Fibroblast of lung (primary cell): ENCODE data around the gene RAB36. TPM values are rescaled to one million over a fixed set of nuclear protein-coding genes. Genes with fewer than 3 reads are reported as not detected.
A peak's percentile ranks its signal among the peaks of the same experiment; 100 is the strongest.

ENCODE experiments used
- DNase-seq, 2 donors: peaks; one replicate each; pipeline versions ENCODE4 v3.0.0 to v3.0.0-alpha.2; 2010; ENCODE audit warnings: low read depth in 2 of 2
- H2AFZ ChIP-seq: 2 replicates; pipeline ENCODE4 v1.5.1; 2012; ENCODE audit warnings: low read length, control low read depth, inconsistent platforms
- H3K27ac ChIP-seq: 2 replicates; pipeline ENCODE4 v1.5.1; 2011; ENCODE audit warnings: low read length, control low read depth; ENCODE audit not compliant: insufficient read depth
- H3K27me3 ChIP-seq: 2 replicates; pipeline ENCODE4 v1.5.1; 2011; ENCODE audit warnings: mild to moderate bottlenecking, low read length; ENCODE audit not compliant: control insufficient read depth, insufficient read depth
- H3K36me3 ChIP-seq: 2 replicates; pipeline ENCODE4 v1.5.1; 2011; ENCODE audit warnings: low read length; ENCODE audit not compliant: control insufficient read depth, insufficient read depth
- H3K4me1 ChIP-seq: 2 replicates; pipeline ENCODE4 v1.5.1; 2011; ENCODE audit warnings: low read length; ENCODE audit not compliant: control insufficient read depth, insufficient read depth; ENCODE audit errors: extremely low read depth
- H3K4me2 ChIP-seq: 2 replicates; pipeline ENCODE4 v1.5.1; 2011; ENCODE audit warnings: low read length, control low read depth; ENCODE audit not compliant: insufficient read depth; ENCODE audit errors: extremely low read depth
- H3K4me3 ChIP-seq, 4 experiments: fragments of 200-600 bp in 1 of 4; sonication (generic) in 1 of 4; replicated peaks in 1 of 4; 2 replicates each; pipeline ENCODE4 v1.5.1; 2011 to 2016; ENCODE audit warnings: low read length in 4 of 4, low read depth in 3 of 4, mild to moderate bottlenecking in 3 of 4, control low read depth in 2 of 4, inconsistent platforms in 1 of 4, mixed read lengths in 1 of 4; ENCODE audit not compliant: insufficient read depth in 1 of 4; ENCODE audit errors: control extremely low read depth in 1 of 4
- H3K79me2 ChIP-seq: 2 replicates; pipeline ENCODE4 v1.5.1; 2012; ENCODE audit warnings: mild to moderate bottlenecking, low read length, inconsistent platforms; ENCODE audit not compliant: control insufficient read depth, insufficient read depth
- H3K9ac ChIP-seq: 2 replicates; pipeline ENCODE4 v1.5.1; 2011; ENCODE audit warnings: mild to moderate bottlenecking, low read length, control low read depth; ENCODE audit not compliant: insufficient read depth
- H3K9me3 ChIP-seq: 2 replicates; pipeline ENCODE4 v1.5.1; 2012; ENCODE audit warnings: low read depth, low read length; ENCODE audit not compliant: control insufficient read depth, insufficient read depth
- H4K20me1 ChIP-seq: 2 replicates; pipeline ENCODE4 v1.5.1; 2011; ENCODE audit warnings: low read length; ENCODE audit not compliant: control insufficient read depth, insufficient read depth; ENCODE audit errors: extremely low read depth
- EZH2 ChIP-seq: IDR thresholded peaks from 2 replicates; pipeline ENCODE4 v1.5.1; 2012; ENCODE audit warnings: low read length, control low read depth, mild to moderate bottlenecking; ENCODE audit errors: missing control alignments
- polyA plus RNA-seq, 2 donors: library from polyadenylated mRNA; depleted of rRNA in 1 of 2; stranded (reverse) in 1 of 2; unstranded in 1 of 2; fragments of >200 nt; gene quantifications; 2 replicates each; pipeline ENCODE4 v1.2.1, GENCODE V29; 2011 to 2012; ENCODE audit warnings: missing spikeins in 1 of 2
- total RNA-seq: library from RNA; depleted of rRNA; stranded (reverse); fragments of >200 nt; gene quantifications from 2 replicates; pipeline ENCODE4 v1.2.1, GENCODE V29; 2014
- TF ChIP-seq, protein P1 (sequence below), 2 donors: IDR thresholded peaks in 1 of 2; conservative IDR thresholded peaks in 1 of 2; 1 replicate in 1 of 2; 2 replicates in 1 of 2; pipeline ENCODE4 v1.5.1; 2011 to 2012; ENCODE audit warnings: low read length in 2 of 2, control low read depth in 1 of 2, inconsistent platforms in 1 of 2, low read depth in 1 of 2, mild to moderate bottlenecking in 1 of 2

The RAB36 gene
- total and polyA plus RNA-seq, 2 donors (not counting 1 experiment from before 2014, with no cell fraction given) = 2.5 to 3.7 TPM

DNA sequence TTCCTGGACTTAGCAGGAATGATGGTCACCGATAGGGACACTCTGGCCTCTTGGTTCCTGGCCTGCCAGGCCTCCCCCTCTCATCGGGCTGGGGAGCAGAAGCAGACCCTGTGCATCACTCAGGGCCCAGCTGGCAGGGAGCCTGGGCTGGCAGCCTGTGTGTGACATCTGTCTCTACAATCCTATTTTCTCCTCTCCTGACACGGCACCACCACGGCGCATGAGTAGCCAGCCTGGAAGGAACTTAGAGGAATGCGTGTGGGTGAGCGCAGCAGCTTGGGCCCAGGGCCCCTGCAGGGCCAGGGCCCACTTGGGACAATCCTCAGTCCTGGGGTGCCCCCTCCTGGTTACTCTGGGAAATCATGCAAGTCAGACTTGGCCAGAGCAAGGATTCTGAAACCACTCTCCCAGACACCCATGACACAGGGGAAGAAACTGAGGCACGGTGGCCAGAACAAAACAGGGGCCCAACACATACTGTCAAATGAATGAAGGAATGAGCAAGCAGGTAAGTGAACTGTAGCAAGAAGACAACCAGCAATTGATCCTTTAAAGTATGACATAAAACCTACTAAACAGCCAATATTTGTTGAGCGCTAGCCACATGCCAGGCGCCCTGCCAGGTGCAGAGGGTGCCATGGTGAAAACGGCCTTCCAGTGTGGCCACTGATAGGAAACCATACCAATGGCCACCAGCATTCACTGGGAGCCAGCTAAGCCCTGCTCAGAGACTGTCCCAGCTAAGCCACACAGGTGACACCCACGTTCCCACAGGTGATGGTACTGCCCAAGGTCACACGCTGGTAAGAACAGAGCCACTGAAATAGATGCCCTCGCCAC is 16.8 kb upstream of the RAB36 start:
- no peaks in the 10 kb centered on the region for H3K27me3 ChIP-seq
- peak; percentile 74 for DNase-seq
- H4K20me1 ChIP-seq = no peaks in the 10 kb centered on the region
- no peaks in the 10 kb centered on the region for H3K79me2 ChIP-seq
- no peaks in the 10 kb centered on the region for H3K36me3 ChIP-seq
- H3K27ac ChIP-seq = no peak overlapping the region
- no peak overlapping the region for H3K4me2 ChIP-seq
- H3K4me1 ChIP-seq = no peaks in the 10 kb centered on the region
- TF ChIP-seq EZH2 = no peak
- TF ChIP-seq, protein P1, sequence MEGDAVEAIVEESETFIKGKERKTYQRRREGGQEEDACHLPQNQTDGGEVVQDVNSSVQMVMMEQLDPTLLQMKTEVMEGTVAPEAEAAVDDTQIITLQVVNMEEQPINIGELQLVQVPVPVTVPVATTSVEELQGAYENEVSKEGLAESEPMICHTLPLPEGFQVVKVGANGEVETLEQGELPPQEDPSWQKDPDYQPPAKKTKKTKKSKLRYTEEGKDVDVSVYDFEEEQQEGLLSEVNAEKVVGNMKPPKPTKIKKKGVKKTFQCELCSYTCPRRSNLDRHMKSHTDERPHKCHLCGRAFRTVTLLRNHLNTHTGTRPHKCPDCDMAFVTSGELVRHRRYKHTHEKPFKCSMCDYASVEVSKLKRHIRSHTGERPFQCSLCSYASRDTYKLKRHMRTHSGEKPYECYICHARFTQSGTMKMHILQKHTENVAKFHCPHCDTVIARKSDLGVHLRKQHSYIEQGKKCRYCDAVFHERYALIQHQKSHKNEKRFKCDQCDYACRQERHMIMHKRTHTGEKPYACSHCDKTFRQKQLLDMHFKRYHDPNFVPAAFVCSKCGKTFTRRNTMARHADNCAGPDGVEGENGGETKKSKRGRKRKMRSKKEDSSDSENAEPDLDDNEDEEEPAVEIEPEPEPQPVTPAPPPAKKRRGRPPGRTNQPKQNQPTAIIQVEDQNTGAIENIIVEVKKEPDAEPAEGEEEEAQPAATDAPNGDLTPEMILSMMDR (conservative IDR thresholded peaks at IDR 0.05 in 1 of 2, IDR thresholded peaks at IDR 0.05 in 1 of 2; ENCODE audit: low read depth in 1 of 2, low read length in 2 of 2) = peak; percentile 72 to 74
- no peaks in the 10 kb centered on the region for H3K9me3 ChIP-seq
- no peak overlapping the region for H3K4me3 ChIP-seq
- no peak overlapping the region for H2AFZ ChIP-seq
- no peak overlapping the region for H3K9ac ChIP-seq

GRCh38 chr22:23129149-23129548 is 16.1 kb upstream of the RAB36 start:
- Histone ChIP-seq H2AFZ (no peak overlapping the region), H3K36me3 (no peaks in the 10 kb centered on the region), H3K9ac (no peak overlapping the region), H3K27me3 (no peaks in the 10 kb centered on the region), H3K4me1 (no peaks in the 10 kb centered on the region), H3K4me2 (no peak overlapping the region), H3K27ac (no peak overlapping the region), H3K9me3 (no peaks in the 10 kb centered on the region), H4K20me1 (no peaks in the 10 kb centered on the region), H3K79me2 (no peaks in the 10 kb centered on the region), H3K4me3 (no peak overlapping the region)
- no peak for DNase-seq
- no peak for TF ChIP-seq EZH2
- TF ChIP-seq, protein P1 (conservative IDR thresholded peaks at IDR 0.05 in 1 of 2, IDR thresholded peaks at IDR 0.05 in 1 of 2; ENCODE audit: low read depth in 1 of 2, low read length in 2 of 2) = no peak

- DNase-seq = no peak
- no peaks in the 10 kb centered on the region for H3K9me3 ChIP-seq
- no peaks in the 10 kb centered on the region for H4K20me1 ChIP-seq
- H3K4me2 ChIP-seq = no peak overlapping the region
- no peak overlapping the region for H3K9ac ChIP-seq
- no peak for TF ChIP-seq EZH2
- TF ChIP-seq, protein P1 (conservative IDR thresholded peaks at IDR 0.05 in 1 of 2, IDR thresholded peaks at IDR 0.05 in 1 of 2; ENCODE audit: low read depth in 1 of 2, low read length in 2 of 2) = no peak
- no peaks in the 10 kb centered on the region for H3K36me3 ChIP-seq
- H3K4me1 ChIP-seq = no peaks in the 10 kb centered on the region
- no peak overlapping the region for H2AFZ ChIP-seq
- H3K27ac ChIP-seq = no peak overlapping the region
- H3K27me3 ChIP-seq = no peaks in the 10 kb centered on the region
- H3K4me3 ChIP-seq = no peak overlapping the region
- H3K79me2 ChIP-seq = no peaks in the 10 kb centered on the region
Measured at GRCh38 chr22:23130697-23131096, 14.6 kb upstream of the RAB36 start.
